HG02763 (cell line): ENCODE data around the gene F2RL3.

ENCODE experiments used
- ATAC-seq: cut with Tn5 transposase; IDR thresholded peaks from one replicate; pipeline ENCODE4 v1.9.1; 2021; ENCODE audit warnings: mild to moderate bottlenecking, moderate library complexity; ENCODE audit not compliant: unreplicated experiment

F2RL3 gene

DNA sequence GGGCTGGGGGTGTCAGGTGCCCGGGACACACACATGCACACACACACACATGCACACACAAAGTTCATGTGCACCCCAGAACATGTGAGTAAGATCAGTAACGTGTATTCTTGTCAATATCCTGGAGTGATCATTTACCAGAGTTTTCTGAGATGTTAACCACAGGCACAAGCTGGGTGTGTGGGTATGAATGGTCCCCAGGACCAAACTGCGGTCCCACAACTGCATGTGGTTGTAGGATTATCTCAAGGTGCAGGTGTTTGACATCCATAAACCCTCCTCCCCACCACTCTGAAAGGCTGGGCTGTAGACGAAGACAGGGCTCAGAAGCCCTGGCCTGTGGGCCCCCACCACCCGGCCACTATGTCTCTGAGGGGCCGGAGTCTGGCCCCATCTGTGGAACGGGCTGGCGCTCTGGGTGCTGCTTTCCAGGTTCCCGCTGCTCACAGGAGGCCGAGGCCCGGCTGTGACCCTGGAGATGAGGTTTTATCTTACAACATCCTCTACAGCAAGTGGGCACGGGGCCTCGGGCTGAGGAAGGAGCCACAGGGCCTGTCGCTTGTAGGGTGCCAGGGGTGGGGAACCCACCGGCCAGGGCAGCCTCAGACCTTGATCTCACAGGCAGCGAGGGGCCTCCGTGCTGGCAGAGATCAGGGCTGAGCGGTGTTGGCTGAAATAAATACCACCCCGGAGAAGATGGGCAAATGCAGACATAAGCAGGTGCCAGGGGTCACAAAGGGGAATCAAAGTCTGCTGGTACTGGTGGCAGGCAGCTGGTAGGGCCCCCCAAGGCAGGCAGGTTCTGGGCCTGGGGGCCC lies 4.3 kb downstream of the F2RL3 start:
- no peak for ATAC-seq

GRCh38 chr19:16893686-16893989 lies 4.8 kb downstream of the F2RL3 start:
- ATAC-seq: no peak

DNA sequence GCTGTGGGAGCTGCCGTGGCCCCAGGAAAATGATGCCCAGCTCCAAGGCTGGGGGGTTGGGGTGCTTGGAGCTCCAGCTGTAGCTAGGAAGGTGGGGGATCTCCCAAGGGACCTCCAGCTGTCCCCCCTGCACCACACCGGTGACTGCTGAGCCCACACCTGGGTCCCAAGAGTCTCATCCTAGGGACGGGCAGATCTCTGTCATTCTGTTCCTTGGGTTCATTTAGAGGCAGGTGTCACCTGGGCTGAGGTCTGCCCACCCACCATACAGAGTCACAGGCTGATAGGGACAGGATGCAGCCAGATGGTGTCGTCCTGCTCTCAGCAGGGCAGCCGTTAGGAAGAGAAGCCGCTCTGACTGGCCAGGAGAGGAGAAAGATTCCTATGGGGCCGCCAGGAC lies 5.3 kb downstream of the F2RL3 start:
- no peak for ATAC-seq

DNA sequence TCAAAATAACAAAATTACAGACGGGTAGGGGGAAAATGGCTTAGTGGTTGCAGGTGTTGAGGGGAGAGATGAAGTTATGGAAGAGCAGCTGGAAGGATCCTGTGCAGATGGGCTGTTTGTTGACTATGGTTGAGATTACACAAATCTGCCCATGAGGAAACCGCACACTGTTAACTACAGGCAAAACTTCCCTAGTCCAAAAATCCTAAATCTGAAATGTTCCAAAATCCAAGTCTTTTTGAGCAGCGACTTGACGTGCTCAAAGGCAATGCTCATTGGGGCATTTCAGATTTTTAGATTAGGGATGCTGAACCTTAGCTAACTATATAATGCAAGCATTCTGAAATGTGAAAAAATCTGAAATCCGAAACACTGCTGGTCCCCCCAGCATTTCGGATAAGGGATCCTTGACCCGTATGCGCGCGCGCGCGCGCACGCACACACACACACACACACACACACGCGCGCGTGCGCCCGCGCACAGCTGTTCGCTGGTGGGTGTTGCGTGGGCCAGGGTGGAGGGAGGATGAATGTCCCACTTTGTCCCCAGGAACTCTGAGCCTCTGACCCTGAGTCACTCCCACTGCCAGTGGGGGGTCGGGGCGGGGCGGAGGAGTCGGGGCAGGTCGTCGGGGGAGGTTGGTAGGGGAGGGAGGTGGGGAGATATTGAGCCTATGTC lies 6.8 kb downstream of the F2RL3 start:
- no peak for ATAC-seq

DNA sequence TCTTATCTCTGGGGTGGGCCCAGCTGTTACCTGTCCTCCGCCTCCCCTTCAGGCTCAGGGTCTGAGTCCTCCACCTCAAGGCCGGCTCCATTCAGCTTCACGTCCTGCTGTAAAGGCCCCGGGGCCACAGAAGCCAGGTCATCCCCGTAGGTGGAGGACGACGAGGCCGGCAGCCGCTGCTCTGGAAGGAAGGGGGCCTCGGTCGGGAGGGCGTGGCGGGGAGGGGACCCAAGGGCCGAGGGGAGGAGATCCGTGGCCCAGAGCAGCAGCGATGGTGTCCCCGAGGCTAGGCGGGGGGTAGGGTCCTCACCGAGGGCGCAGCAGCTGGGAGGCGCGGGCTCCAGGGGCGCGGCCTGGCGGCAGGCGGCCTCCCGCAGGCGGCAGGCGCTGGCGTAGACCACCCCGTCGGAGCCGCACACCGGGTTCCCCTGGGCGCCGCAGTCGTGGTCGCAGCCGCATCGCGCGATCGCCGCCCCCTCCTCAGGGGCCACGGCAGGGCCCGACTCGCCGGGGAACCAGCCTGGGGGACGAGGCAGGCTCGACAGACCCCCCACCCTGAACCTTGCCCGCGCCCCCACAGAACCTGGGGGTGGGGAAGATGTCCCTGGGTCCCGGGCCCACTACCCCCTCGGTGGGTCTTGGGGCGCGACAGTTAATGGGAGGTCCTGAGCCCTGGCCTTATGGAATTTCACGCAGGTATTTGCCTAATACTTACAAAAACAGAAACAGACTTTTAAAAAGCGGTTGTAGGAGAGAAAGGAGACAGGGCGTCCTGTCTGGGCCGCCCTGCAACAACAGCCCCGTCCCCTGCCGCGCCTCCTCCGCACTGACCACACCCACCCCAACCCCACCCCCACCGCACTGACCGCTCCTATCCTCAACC lies 7.6 kb downstream of the F2RL3 start:
- ATAC-seq: peak; percentile 32

DNA sequence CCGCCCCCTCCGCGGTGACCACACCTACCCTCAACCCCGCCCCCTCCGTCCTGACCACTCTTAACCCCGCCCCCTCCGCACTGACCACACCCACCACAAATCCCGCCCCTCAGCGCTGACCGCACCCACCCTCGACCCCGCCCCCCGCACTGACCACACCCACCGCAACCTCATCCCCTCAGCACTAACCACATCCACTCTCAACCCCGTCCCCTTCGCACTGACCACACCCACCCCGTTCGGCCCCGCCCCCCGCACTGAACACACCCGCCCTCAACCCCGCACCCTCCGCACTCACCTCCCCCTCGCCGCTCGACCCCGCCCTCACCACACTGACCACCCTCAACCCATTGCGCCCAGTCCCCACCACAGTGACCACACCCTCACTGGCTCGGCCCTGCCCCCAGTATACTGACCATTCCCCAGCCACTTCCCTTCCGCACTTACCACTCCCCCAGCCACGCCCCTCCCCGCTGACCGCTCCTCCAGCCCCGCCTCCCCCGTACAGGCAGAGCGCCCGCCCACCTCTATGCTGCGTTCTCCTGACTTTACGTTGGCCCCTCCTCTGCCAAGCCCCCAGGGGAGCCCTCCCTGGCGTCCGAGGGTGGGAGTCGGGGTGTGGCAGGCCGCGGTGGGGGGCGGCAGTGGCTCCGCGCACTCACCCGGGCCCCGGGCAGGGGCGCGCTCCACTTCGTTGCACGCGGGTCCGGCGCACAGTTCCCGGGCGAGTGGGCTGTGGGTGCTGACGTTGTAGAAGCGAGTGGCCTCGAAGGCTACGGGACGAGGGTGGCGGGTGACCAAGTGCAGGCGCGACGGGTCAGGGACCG lies 8.4 kb downstream of the F2RL3 start:
- peak; percentile 44 for ATAC-seq

DNA sequence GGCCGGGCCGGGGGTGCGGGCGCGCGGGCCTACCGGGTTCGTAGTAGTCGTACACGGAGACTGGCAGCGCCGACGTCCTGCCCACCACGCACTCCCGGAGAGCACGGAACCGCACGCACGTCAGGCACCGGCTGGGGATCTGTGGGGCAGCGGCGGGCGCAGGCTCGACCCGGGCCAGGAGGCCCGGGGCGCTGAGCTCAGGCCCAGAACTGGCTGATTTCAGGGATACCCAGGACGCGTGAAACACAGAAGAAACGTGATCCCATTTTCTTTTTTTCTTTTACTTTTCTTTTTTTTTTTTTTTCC lies 9.0 kb downstream of the F2RL3 start:
- ATAC-seq: no peak

- no peak for ATAC-seq
These were observed 9.7 kb downstream of the F2RL3 start for GRCh38 chr19:16898361-16899015.

DNA sequence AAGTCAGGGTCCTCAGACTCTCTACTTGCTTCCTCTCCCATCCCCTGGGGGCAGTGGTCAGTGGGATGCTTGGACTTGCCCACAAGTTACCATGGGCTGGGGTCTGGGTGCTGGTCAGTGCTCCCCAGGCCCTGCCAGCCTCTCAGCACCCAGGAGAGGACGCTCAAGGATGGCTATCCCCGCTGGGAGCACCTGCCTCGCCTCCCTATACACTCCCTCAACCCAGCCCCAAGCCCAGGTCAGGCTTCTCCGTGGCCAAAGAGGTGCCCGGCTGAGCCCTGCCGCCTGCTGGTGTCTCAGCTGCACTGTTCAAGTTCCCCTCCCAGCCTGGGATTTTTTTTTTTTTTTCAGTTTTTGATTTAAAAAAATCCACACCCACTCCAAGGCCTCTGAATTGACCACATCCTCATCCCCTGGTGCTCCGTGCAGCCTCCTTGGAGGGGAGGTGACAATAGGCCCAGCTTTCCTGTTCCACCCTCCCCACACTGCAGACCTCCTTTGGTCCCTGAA lies 10.8 kb downstream of the F2RL3 start:
- no peak for ATAC-seq

DNA sequence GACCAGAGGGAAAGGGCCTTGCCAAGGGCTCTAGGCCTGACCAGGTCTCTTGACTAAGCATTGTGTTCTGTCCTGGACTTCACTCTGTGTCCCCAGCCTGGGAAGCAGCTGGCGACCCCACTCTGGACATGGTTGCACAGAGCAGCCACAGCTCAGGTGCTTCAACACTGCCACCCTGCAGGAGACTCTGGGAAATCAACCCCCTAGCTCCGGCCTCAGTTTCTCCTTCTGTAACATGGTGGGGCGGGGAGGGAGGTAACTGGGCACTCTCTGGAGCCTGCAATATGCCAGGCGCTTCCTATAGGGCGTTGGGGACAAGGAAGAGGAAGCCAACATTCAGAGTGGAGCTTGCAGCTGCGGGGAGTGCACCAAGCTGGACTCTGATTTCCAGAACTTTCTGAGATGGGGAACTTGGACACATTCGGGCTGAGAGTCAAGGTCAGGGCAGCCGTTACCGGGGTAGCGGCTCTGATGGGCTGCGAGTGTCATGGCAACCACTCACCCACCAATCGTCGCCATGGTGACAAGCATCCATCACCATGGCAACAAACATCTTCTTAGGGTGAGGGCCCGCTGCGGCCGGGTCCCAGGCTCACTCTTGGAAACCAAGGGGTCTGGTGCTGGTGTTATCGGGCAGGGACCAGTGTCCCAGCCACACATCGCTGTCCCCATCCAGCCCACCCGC lies 12.8 kb downstream of the F2RL3 start:
- no peak for ATAC-seq

- no peak for ATAC-seq
These were observed 13.7 kb downstream of the F2RL3 start for GRCh38 chr19:16902545-16902944.

DNA sequence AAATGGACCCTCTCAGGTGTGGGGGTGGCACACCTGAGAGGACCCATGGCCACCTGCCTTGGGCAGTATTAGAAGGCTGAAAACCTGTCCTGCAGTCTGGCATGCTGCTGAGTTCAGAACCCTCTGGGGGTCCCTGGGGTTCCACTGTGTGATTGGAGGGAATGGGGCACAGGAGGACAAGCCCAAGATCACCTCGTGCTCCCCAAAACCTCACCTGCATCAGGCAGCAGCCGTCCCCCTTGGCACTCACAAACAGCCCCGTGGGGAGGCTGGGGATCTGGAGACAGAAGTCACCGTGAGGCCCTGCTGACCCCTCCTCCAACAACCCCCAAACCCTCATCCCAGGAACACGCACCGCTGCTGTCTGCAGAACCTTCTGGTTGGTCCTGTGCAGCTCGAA lies 14.5 kb downstream of the F2RL3 start:
- no peak for ATAC-seq

- no peak for ATAC-seq
These were observed 15.8 kb downstream of the F2RL3 start for GRCh38 chr19:16904599-16904998.

DNA sequence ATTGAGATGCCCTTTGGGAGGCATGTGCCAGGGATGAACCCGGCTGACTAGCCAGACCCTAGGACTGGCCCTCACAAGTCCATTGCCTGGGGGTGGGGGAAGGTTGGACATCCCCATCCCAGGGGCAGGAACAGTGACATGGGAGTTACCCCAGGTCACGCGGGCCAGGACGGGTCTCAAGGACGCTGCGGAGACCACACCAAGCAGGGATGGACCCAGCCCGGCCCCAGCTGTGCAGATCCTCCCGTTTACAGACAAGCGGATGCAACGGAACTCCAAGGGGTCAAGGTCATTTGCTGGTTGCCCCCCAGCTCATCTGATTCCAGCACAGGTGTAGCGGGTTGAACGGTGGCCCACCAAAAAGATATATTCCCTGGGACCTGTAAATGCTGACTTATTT lies 20.0 kb downstream of the F2RL3 start:
- ATAC-seq: no peak

DNA sequence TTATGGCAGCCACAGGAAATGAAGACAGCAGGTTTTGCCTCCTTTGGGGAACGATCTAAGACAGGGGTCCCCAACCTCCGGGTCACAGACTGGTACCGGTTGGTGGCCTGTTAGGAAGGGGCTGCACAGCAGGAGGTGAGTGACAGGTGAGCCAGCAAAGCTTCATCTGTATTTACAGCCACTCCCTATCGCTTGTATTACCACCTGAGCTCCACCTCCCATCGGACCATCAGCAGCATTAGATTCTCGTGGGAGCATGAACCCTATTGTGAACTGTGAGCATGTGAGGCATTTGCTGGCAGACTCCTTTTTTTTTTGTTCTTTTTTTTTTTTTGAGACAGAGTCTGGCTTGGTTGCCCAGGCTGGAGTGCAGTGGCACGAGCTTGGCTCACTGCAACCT lies 22.2 kb downstream of the F2RL3 start:
- no peak for ATAC-seq

DNA sequence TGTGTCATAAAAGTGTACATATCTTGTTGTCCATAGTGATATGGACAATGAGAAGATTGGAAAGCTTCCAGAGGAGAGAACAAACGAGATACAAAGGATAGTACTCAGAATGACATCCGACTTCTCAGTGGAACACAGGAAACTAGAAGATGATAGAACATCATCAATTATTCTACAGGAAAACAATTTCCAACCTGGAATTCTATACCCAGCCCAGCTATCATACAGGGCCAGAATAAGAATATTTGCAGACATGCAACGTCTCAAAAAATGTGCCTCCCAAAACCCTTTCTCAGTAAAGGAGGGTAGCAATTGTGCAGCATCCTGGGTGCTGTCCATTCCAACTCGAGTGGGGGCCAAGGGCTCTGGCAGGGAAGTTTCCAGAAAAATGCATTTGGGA lies 24.0 kb downstream of the F2RL3 start:
- ATAC-seq: no peak

DNA sequence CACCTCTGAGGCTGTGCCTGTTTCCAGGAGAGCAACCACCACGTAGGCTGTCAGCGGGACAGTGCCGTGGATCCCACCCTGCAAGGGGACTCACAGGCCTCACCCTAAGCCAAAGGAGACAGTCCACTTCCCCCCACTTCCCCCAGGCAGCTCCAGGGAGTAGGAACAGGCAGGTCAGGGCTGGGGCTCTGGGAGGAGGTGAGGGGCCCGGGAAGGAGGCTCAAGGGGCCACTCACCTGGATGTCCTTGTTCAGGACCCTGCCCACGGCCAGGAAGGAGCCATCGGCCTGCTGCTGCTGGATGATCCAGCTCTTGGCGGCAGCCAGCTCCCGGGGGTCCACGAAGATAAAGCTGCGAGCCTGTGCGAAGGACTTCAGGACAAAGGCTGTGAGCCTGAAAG lies 25.6 kb downstream of the F2RL3 start:
- no peak for ATAC-seq

- no peak for ATAC-seq
These were observed 26.3 kb downstream of the F2RL3 start for GRCh38 chr19:16915135-16915534.

GRCh38 chr19:16915734-16916133 lies 26.9 kb downstream of the F2RL3 start:
- no peak for ATAC-seq

GRCh38 chr19:16917401-16917800 lies 28.6 kb downstream of the F2RL3 start:
- no peak for ATAC-seq
